22Rv1 (cell line): ENCODE measurements around the gene SNX8.

Source experiments
- H3K27ac ChIP-seq: fragments of 450-650 bp; 2 replicates; pipeline ENCODE4 v1.5.1; 2017
- ZFX ChIP-seq: fragments of 450-650 bp; IDR thresholded peaks from 2 replicates; pipeline ENCODE4 v1.6.1; 2017; ENCODE audit warnings: antibody characterized with exemption, borderline replicate concordance
- TF ChIP-seq, protein P1 (sequence below): fragments of 450-650 bp; IDR thresholded peaks from 2 replicates; pipeline ENCODE4 v1.5.1; 2017; ENCODE audit warnings: mild to moderate bottlenecking

Gene SNX8

GRCh38 chr7:2213551-2214215, 100.6 kb downstream of the SNX8 start:
- no peak for TF ChIP-seq ZFX
- TF ChIP-seq, protein P1, sequence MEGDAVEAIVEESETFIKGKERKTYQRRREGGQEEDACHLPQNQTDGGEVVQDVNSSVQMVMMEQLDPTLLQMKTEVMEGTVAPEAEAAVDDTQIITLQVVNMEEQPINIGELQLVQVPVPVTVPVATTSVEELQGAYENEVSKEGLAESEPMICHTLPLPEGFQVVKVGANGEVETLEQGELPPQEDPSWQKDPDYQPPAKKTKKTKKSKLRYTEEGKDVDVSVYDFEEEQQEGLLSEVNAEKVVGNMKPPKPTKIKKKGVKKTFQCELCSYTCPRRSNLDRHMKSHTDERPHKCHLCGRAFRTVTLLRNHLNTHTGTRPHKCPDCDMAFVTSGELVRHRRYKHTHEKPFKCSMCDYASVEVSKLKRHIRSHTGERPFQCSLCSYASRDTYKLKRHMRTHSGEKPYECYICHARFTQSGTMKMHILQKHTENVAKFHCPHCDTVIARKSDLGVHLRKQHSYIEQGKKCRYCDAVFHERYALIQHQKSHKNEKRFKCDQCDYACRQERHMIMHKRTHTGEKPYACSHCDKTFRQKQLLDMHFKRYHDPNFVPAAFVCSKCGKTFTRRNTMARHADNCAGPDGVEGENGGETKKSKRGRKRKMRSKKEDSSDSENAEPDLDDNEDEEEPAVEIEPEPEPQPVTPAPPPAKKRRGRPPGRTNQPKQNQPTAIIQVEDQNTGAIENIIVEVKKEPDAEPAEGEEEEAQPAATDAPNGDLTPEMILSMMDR: no peak

DNA sequence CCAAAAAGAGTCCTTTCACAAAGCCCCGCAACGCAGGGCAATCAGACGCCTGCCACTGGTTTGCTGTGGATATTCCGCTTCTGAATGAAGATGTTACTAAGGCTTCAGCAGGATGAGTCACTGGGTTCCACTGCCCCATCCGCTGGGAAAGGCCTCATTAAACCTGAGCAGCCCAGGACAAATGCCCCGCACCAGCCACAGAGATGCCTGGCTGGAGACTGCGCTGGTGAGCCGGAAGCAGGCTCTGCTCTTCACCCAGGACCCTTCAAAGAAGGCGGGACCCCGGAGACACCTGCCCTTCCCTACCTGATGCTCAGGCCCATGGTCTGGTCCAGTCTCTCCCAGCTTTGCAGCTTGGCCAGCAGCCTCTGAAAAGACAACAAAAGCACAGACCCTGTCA, 101.3 kb downstream of the SNX8 start:
- TF ChIP-seq, protein P1: no peak
- no peak for TF ChIP-seq ZFX
- no peak overlapping the region for H3K27ac ChIP-seq

More at GRCh38 chr7:2213551-2214215, 100.6 kb downstream of the SNX8 start:
- no peak overlapping the region for H3K27ac ChIP-seq

DNA sequence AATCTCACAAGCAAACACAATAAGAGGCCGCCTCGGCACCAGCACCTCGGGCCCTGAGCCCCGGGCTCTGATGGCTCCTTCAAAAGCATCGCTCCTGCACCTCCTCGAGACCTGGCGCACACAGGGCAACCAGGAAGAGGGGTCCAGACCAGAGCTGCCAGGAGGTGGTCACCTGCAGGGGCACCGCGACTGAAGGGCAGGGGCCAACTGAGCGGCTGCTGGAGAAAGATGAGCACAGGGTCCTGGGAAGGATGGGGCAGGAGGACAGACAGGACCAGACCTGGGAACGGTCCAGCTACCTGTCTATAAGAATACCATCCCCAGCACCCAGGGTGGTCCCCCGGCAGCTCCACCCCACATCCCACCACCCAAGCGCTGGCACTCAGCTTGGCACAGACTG, 102.3 kb downstream of the SNX8 start:
- TF ChIP-seq ZFX: no peak
- TF ChIP-seq, protein P1: no peak
- no peak overlapping the region for H3K27ac ChIP-seq

DNA sequence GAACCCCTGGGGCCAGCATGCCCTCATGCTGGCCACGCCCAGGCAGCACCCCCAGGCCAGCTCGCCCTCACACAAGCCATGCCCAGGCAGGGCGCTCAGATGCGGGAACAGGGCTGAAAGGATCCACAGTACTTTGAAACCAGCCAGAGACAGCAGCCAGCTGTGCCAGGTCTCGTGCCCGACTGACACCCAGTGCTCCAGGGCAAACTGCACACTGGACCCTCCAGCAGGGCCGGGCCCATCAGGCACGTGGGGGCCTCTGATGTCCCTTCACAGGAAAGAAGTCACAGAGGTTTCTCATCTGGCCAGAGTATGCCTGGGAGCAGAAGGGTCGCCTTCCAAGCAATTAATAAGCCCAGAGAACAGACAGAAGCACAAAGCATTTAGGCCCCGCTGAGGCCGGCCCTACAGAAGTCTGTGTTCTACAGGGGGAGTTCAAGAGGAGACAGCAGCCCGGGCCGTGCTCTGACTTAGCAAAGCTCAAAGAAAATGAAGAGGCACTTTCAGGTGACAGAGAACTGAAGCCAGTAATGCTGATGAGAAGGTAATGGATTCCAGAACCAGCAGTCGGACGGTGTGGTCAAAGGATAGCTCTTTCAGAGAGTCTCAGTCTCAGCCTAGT, 102.9 kb downstream of the SNX8 start:
- no peak for TF ChIP-seq ZFX
- TF ChIP-seq, protein P1: no peak
- H3K27ac ChIP-seq: no peak overlapping the region

GRCh38 chr7:2210551-2211258, 103.5 kb downstream of the SNX8 start:
- TF ChIP-seq, protein P1: no peak
- no peak for TF ChIP-seq ZFX
- no peak overlapping the region for H3K27ac ChIP-seq

DNA sequence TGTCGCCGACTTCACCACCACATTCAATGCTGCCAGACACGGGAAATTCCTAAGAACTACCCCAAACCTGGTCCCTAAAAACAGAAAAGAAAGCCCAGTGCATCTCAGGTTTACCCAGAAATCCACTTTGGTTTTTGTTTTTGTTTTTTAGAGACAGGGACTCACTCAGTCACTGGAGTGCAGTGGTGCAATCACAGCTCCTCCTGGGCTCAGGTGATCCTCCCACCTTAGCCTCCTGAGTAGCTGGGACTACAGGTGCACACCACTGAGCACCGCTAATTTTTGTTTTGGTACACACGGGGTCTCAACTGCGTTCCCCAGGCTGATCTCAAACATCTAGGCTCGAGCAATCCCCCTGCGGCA, 104.3 kb downstream of the SNX8 start:
- no peak overlapping the region for H3K27ac ChIP-seq
- TF ChIP-seq ZFX: no peak
- TF ChIP-seq, protein P1: no peak
